ENCODE measurements around the gene PNPLA8.

The PNPLA8 gene

GRCh38 chr7:108440613-108441012, 85.3 kb downstream of the PNPLA8 start:
- Histone ChIP-seq H4K20me1 (ENCODE audit: low read depth, low read length) (no peaks in the 10 kb centered on the region), H3K9me2 (replicated peaks; ENCODE audit: insufficient read depth, low read length) (no peaks in the 10 kb centered on the region), H3K4me2 (ENCODE audit: low read depth, low read length, poor library complexity, severe bottlenecking) (no peak overlapping the region), H3K4me3 (ENCODE audit: insufficient read depth, low read length, poor library complexity, severe bottlenecking) (no peak overlapping the region), H3K27me3 (ENCODE audit: low read length) (no peaks in the 10 kb centered on the region), H3K79me2 (ENCODE audit: insufficient read depth, low read length) (no peaks in the 10 kb centered on the region), H3F3A (ENCODE audit: insufficient read depth) (no peaks in the 10 kb centered on the region), H3K9ac (ENCODE audit: low read length) (no peak overlapping the region), H2AFZ (ENCODE audit: low read depth, low read length, severe bottlenecking) (no peak overlapping the region), H3K36me3 (ENCODE audit: low read length) (no peaks in the 10 kb centered on the region), H3K9me3 (ENCODE audit: insufficient read depth, low read length) (no peaks in the 10 kb centered on the region), H3K27ac (ENCODE audit: low read depth, low read length) (no peak overlapping the region)
- TF ChIP-seq EZH2phosphoT487 (conservative IDR thresholded peaks at IDR 0.05; ENCODE audit: low read length) (no peak), CTCF (IDR thresholded peaks at IDR 0.05; ENCODE audit: insufficient read depth, low read length, poor library complexity, severe bottlenecking) (no peak)

GRCh38 chr7:108436906-108437305, 89.0 kb downstream of the PNPLA8 start:
- no peaks in the 10 kb centered on the region for H3K36me3 ChIP-seq (ENCODE audit: low read length)
- H3K9me2 ChIP-seq (replicated peaks; ENCODE audit: insufficient read depth, low read length), result no peaks in the 10 kb centered on the region
- no peaks in the 10 kb centered on the region for H3F3A ChIP-seq (ENCODE audit: insufficient read depth)
- H3K27ac ChIP-seq (ENCODE audit: low read depth, low read length), result no peak overlapping the region
- H4K20me1 ChIP-seq (ENCODE audit: low read depth, low read length), result no peaks in the 10 kb centered on the region
- no peak overlapping the region for H3K9ac ChIP-seq (ENCODE audit: low read length)
- H3K4me2 ChIP-seq (ENCODE audit: low read depth, low read length, poor library complexity, severe bottlenecking), result no peak overlapping the region
- H3K79me2 ChIP-seq (ENCODE audit: insufficient read depth, low read length), result no peaks in the 10 kb centered on the region
- H2AFZ ChIP-seq (ENCODE audit: low read depth, low read length, severe bottlenecking), result no peak overlapping the region
- no peaks in the 10 kb centered on the region for H3K9me3 ChIP-seq (ENCODE audit: insufficient read depth, low read length)
- no peak for TF ChIP-seq CTCF (IDR thresholded peaks at IDR 0.05; ENCODE audit: insufficient read depth, low read length, poor library complexity, severe bottlenecking)
- TF ChIP-seq EZH2phosphoT487 (conservative IDR thresholded peaks at IDR 0.05; ENCODE audit: low read length), result no peak
- H3K4me3 ChIP-seq (ENCODE audit: insufficient read depth, low read length, poor library complexity, severe bottlenecking), result no peak overlapping the region
- H3K27me3 ChIP-seq (ENCODE audit: low read length), result no peaks in the 10 kb centered on the region

- Histone ChIP-seq H2AFZ (ENCODE audit: low read depth, low read length, severe bottlenecking) (no peak overlapping the region), H3K36me3 (ENCODE audit: low read length) (no peaks in the 10 kb centered on the region), H3K4me2 (ENCODE audit: low read depth, low read length, poor library complexity, severe bottlenecking) (no peak overlapping the region)
These were observed 91.9 kb downstream of the PNPLA8 start for GRCh38 chr7:108434010-108434409.

More at GRCh38 chr7:108434010-108434409, 91.9 kb downstream of the PNPLA8 start:
- Histone ChIP-seq H4K20me1 (ENCODE audit: low read depth, low read length) (no peaks in the 10 kb centered on the region), H3K27me3 (ENCODE audit: low read length) (no peaks in the 10 kb centered on the region), H3K9ac (ENCODE audit: low read length) (no peak overlapping the region), H3K9me2 (replicated peaks; ENCODE audit: insufficient read depth, low read length) (no peaks in the 10 kb centered on the region), H3K4me3 (ENCODE audit: insufficient read depth, low read length, poor library complexity, severe bottlenecking) (no peak overlapping the region), H3K79me2 (ENCODE audit: insufficient read depth, low read length) (no peaks in the 10 kb centered on the region), H3K9me3 (ENCODE audit: insufficient read depth, low read length) (no peaks in the 10 kb centered on the region), H3F3A (ENCODE audit: insufficient read depth) (no peaks in the 10 kb centered on the region), H3K27ac (ENCODE audit: low read depth, low read length) (no peak overlapping the region)
- TF ChIP-seq EZH2phosphoT487 (conservative IDR thresholded peaks at IDR 0.05; ENCODE audit: low read length) (no peak), CTCF (IDR thresholded peaks at IDR 0.05; ENCODE audit: insufficient read depth, low read length, poor library complexity, severe bottlenecking) (no peak)

Data from SU-DHL-6 (cell line).